ENCODE results near the gene TPRA1. TPM values are rescaled to one million over a fixed set of nuclear protein-coding genes. Genes with fewer than 3 reads are reported as not detected.

Gene TPRA1
- total RNA-seq (2022; extraction: Qiagen RNA extraction), result 38.5 to 53.1 TPM (median 50.1 TPM) in 5 replicates

DNA sequence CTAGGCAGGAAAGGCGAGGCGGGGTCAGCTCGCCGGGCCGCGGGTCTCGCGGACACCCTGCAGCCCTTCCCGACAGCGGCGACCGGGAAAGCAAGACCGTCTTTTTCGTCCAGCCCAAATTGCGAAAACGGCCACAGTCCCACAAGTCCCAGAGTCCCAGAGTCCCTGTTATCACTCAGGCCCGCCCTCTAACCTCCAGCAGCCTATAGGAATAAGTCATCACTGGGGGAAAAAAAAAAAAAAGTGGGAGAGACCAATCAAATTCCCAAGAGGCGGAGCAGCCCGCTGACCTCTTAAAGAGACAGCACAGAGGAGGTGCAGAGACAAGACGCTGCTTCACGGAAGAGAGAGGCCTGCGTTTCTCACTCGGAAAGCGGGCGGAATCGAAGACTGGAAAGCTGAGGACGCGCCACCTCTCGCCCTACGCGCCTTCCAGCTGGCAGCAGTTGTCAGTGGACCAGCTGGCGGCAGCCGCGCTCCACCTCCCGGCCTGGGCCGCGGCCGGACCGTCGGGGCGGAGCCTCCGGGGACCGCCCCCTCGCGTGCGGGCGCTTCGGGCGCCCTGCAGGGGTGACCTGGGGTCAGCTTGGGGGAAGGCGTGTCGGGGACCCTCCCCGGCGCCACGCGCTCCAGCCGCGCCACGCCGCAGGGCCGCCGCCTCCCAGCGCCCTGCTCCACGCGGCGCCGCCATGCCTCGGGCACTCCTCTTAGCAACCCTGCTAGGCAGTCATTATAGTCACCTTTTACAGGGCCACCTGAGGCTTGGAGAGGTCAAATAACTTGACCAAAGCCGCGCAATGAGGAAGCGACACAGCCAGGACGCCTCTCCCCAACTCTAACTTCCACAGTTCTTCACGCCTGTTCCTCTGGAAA, at the start of gene TPRA1:
TSS of gene TPRA1 (minus strand) at position 141 of the 873 bp plus-strand sequence. CDS start 10,587 bp downstream, outside the sequence.

DNA sequence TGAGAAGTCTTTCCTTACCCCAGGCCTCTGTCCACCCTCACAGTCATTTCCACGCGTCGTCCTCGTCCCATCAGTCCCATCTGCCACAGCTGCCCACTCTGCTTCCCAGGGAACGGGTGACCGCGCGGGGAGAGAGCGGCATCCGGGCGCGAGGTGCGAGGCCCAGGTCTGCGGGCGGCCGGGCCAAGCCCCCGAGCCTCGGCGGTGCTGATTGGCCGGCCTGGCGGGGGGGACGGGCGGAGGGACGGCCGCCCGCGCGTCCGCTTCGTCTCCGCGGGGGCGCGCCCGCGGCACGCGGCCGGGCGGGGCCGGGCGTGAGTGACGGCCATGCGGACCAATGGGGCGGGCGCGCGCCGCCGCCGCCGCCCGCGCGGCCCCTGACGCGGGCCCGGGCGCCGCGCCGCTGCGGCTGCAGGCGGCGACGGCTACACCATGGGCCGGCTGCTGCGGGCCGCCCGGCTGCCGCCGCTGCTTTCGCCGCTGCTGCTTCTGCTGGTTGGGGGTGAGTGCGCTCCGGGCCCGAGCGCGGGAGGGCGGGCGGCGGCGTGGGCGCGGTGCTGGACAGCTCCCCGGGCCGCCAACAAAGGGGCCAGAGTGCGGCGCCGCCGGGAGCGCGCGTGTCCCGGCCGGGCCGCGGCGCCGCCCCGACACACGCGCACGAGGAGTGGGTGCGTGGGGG, 38.4 kb upstream of the TPRA1 start, which contains the start of gene PODXL2:
TSS of gene PODXL2 (plus strand) at position 398 of the 679 bp plus-strand sequence. CDS start at position 433, 35 bp downstream.

Other genes with a start within 250 kb of the TPRA1 start
- 48.7 to 61.6 TPM (median 54.0 TPM) in 5 replicates for gene MCM2, start 7.7 kb upstream of the TPRA1 start, total RNA-seq (2022; extraction: Qiagen RNA extraction)
- 7.9 to 11.3 TPM (median 9.8 TPM) in 5 replicates for gene PODXL2, start 38.5 kb upstream of the TPRA1 start, total RNA-seq (2022; extraction: Qiagen RNA extraction)
- 10.9 to 18.5 TPM (median 16.5 TPM) in 5 replicates for gene ABTB1, start 82.2 kb upstream of the TPRA1 start, total RNA-seq (2022; extraction: Qiagen RNA extraction)
- 63.9 to 79.7 TPM (median 69.3 TPM) in 5 replicates for gene MGLL, start 231.8 kb upstream of the TPRA1 start, total RNA-seq (2022; extraction: Qiagen RNA extraction)

All from A549 treated with Mapracorat at 1 μM for 4 hours (cell line).